Measurements from ENCODE around the gene NOL8.

- no peak for TF ChIP-seq CTCF (IDR thresholded peaks at IDR 0.05 in 2 of 3, conservative IDR thresholded peaks at IDR 0.05 in 1 of 3; ENCODE audit: borderline replicate concordance in 1 of 3, insufficient read depth in 1 of 3, low read depth in 2 of 3, low read length in 2 of 3)
- TF ChIP-seq EGR1 (IDR thresholded peaks at IDR 0.05; ENCODE audit: low read depth) = no peak
Measured at GRCh38 chr9:92327283-92327850, 2.2 kb upstream of the NOL8 start.

All from HCT116 (cell line).